ENCODE measurements around the gene FGF14.

The FGF14 gene

GRCh38 chr13:102212729-102213128, 189.1 kb downstream of the FGF14 start:
- H3K36me3 ChIP-seq (ENCODE audit: control insufficient read depth in 1 of 2, insufficient read depth in 2 of 2, low read length in 2 of 2), result no peaks in the 10 kb centered on the region
- no peak overlapping the region for H3K9ac ChIP-seq (ENCODE audit: low read depth in 1 of 2, low read length in 2 of 2)
- no peaks in the 10 kb centered on the region for H3K4me1 ChIP-seq (ENCODE audit: control insufficient read depth in 1 of 2, insufficient read depth in 2 of 2, low read length in 2 of 2)
- H3K27ac ChIP-seq (ENCODE audit: low read depth, low read length), result no peak overlapping the region
- H3K9me3 ChIP-seq (ENCODE audit: control insufficient read depth in 1 of 2, low read length in 2 of 2), result no peaks in the 10 kb centered on the region
- H3K4me3 ChIP-seq (ENCODE audit: low read depth in 1 of 2, low read length in 2 of 2), result no peak overlapping the region
- H3K27me3 ChIP-seq (ENCODE audit: control insufficient read depth in 1 of 2, insufficient read depth in 2 of 2, low read length in 2 of 2), result no peaks in the 10 kb centered on the region

GRCh38 chr13:102208347-102208746, 193.5 kb downstream of the FGF14 start:
- H3K4me1 ChIP-seq (ENCODE audit: control insufficient read depth in 1 of 2, insufficient read depth in 2 of 2, low read length in 2 of 2), result no peaks in the 10 kb centered on the region
- H3K9ac ChIP-seq (ENCODE audit: low read depth in 1 of 2, low read length in 2 of 2), result no peak overlapping the region
- no peaks in the 10 kb centered on the region for H3K9me3 ChIP-seq (ENCODE audit: control insufficient read depth in 1 of 2, low read length in 2 of 2)
- no peak overlapping the region for H3K27ac ChIP-seq (ENCODE audit: low read depth, low read length)
- H3K36me3 ChIP-seq (ENCODE audit: control insufficient read depth in 1 of 2, insufficient read depth in 2 of 2, low read length in 2 of 2), result no peaks in the 10 kb centered on the region
- no peaks in the 10 kb centered on the region for H3K27me3 ChIP-seq (ENCODE audit: control insufficient read depth in 1 of 2, insufficient read depth in 2 of 2, low read length in 2 of 2)
- no peak overlapping the region for H3K4me3 ChIP-seq (ENCODE audit: low read depth in 1 of 2, low read length in 2 of 2)

DNA sequence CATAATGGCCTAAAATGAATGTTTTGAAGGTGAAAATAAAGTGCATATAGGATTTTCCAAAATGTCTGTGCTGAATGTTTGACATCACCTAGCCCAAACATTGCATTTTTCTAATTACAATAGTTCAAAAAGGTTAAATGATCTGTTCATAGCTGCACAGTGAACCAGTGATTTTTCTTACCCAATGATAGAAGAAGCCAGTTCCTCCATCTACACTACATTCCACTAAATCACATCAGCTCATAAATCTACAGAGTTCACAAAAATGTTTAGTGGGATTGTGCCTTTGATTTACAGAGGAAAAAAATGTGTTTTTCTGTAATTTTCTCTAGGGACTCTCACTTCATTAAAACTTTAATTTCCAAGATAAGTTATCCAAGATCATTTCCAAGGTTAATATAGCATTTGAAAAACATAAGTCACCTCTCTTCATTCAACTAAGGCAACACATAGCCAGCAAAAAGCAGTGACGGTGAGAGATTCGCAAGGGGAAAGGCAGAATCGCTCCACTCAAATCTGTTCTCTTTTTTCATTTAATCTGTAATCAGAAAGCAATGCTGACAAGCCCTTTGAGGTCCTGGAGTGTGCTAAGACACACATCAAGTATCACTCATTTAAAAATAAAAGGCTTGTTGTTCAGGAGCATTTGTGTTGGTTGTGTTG, 194.0 kb downstream of the FGF14 start:
- no peak overlapping the region for H3K4me3 ChIP-seq (ENCODE audit: low read depth in 1 of 2, low read length in 2 of 2)
- H3K27ac ChIP-seq (ENCODE audit: low read depth, low read length), result no peak overlapping the region
- no peaks in the 10 kb centered on the region for H3K27me3 ChIP-seq (ENCODE audit: control insufficient read depth in 1 of 2, insufficient read depth in 2 of 2, low read length in 2 of 2)
- H3K9me3 ChIP-seq (ENCODE audit: control insufficient read depth in 1 of 2, low read length in 2 of 2), result no peaks in the 10 kb centered on the region
- no peak overlapping the region for H3K9ac ChIP-seq (ENCODE audit: low read depth in 1 of 2, low read length in 2 of 2)
- no peaks in the 10 kb centered on the region for H3K4me1 ChIP-seq (ENCODE audit: control insufficient read depth in 1 of 2, insufficient read depth in 2 of 2, low read length in 2 of 2)
- H3K36me3 ChIP-seq (ENCODE audit: control insufficient read depth in 1 of 2, insufficient read depth in 2 of 2, low read length in 2 of 2), result no peaks in the 10 kb centered on the region

GRCh38 chr13:102203718-102204117, 198.1 kb downstream of the FGF14 start:
- Histone ChIP-seq H3K4me1 (ENCODE audit: control insufficient read depth in 1 of 2, insufficient read depth in 2 of 2, low read length in 2 of 2) (no peaks in the 10 kb centered on the region), H3K4me3 (ENCODE audit: low read depth in 1 of 2, low read length in 2 of 2) (no peak overlapping the region), H3K9ac (ENCODE audit: low read depth in 1 of 2, low read length in 2 of 2) (no peak overlapping the region), H3K9me3 (ENCODE audit: control insufficient read depth in 1 of 2, low read length in 2 of 2) (no peaks in the 10 kb centered on the region), H3K36me3 (ENCODE audit: control insufficient read depth in 1 of 2, insufficient read depth in 2 of 2, low read length in 2 of 2) (no peaks in the 10 kb centered on the region), H3K27ac (ENCODE audit: low read depth, low read length) (no peak overlapping the region), H3K27me3 (ENCODE audit: control insufficient read depth in 1 of 2, insufficient read depth in 2 of 2, low read length in 2 of 2) (no peaks in the 10 kb centered on the region)

DNA sequence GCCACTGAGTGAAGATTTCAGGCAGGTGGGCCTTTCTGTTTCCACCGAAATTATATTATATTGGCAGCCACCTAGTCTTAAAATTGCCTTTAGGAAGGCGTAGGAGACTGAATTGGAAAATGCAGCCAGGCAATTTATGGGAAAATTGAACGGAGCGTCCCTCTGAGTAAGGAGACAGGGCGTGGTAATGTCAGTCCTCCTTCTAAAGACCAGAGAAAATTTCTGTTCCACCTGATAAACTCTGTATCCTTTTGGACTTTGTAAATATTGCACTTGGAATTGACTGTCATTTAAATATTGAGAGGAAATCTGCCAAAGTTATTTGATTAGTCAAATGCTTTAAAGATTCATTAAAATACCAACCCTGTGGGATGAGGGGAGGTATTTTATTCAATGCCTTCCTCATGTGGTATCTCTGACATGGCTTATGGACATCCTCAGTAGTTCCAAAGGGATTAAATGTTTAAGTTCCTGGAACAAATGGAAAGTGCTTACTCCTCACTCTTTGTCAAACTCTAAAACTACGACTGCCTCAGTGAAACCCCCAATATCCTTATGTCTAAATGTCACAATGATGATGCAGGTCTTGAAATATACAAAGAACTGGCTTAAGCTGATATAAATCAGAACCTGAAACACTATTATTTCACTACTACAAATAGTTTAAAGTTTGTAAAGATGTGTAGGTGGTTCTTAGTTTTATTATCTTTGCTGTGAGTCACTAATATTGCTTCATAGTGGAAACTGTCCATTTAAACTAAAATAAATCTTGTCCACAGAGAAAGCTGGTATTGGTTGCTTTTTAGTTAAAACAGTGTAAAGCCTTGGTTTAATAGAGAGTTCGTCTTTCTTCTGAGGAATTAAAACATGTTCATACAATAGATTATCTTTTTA, 203.2 kb downstream of the FGF14 start:
- no peaks in the 10 kb centered on the region for H3K36me3 ChIP-seq (ENCODE audit: control insufficient read depth in 1 of 2, insufficient read depth in 2 of 2, low read length in 2 of 2)
- no peaks in the 10 kb centered on the region for H3K4me1 ChIP-seq (ENCODE audit: control insufficient read depth in 1 of 2, insufficient read depth in 2 of 2, low read length in 2 of 2)
- no peak overlapping the region for H3K9ac ChIP-seq (ENCODE audit: low read depth in 1 of 2, low read length in 2 of 2)
- H3K9me3 ChIP-seq (ENCODE audit: control insufficient read depth in 1 of 2, low read length in 2 of 2), result no peaks in the 10 kb centered on the region
- H3K27me3 ChIP-seq (ENCODE audit: control insufficient read depth in 1 of 2, insufficient read depth in 2 of 2, low read length in 2 of 2), result no peaks in the 10 kb centered on the region
- H3K4me3 ChIP-seq (ENCODE audit: low read depth in 1 of 2, low read length in 2 of 2), result no peak overlapping the region
- no peak overlapping the region for H3K27ac ChIP-seq (ENCODE audit: low read depth, low read length)

GRCh38 chr13:102197193-102197592, 204.7 kb downstream of the FGF14 start:
- Histone ChIP-seq H3K27ac (ENCODE audit: low read depth, low read length) (no peak overlapping the region), H3K9me3 (ENCODE audit: control insufficient read depth in 1 of 2, low read length in 2 of 2) (no peaks in the 10 kb centered on the region), H3K4me3 (ENCODE audit: low read depth in 1 of 2, low read length in 2 of 2) (no peak overlapping the region), H3K36me3 (ENCODE audit: control insufficient read depth in 1 of 2, insufficient read depth in 2 of 2, low read length in 2 of 2) (no peaks in the 10 kb centered on the region), H3K9ac (ENCODE audit: low read depth in 1 of 2, low read length in 2 of 2) (no peak overlapping the region), H3K4me1 (ENCODE audit: control insufficient read depth in 1 of 2, insufficient read depth in 2 of 2, low read length in 2 of 2) (no peaks in the 10 kb centered on the region), H3K27me3 (ENCODE audit: control insufficient read depth in 1 of 2, insufficient read depth in 2 of 2, low read length in 2 of 2) (no peaks in the 10 kb centered on the region)

GRCh38 chr13:102195566-102196462, 206.0 kb downstream of the FGF14 start:
- Histone ChIP-seq H3K9ac (ENCODE audit: low read depth in 1 of 2, low read length in 2 of 2) (no peak overlapping the region), H3K36me3 (ENCODE audit: control insufficient read depth in 1 of 2, insufficient read depth in 2 of 2, low read length in 2 of 2) (no peaks in the 10 kb centered on the region), H3K4me1 (ENCODE audit: control insufficient read depth in 1 of 2, insufficient read depth in 2 of 2, low read length in 2 of 2) (no peaks in the 10 kb centered on the region), H3K4me3 (ENCODE audit: low read depth in 1 of 2, low read length in 2 of 2) (no peak overlapping the region), H3K27ac (ENCODE audit: low read depth, low read length) (no peak overlapping the region), H3K27me3 (ENCODE audit: control insufficient read depth in 1 of 2, insufficient read depth in 2 of 2, low read length in 2 of 2) (no peaks in the 10 kb centered on the region), H3K9me3 (ENCODE audit: control insufficient read depth in 1 of 2, low read length in 2 of 2) (no peaks in the 10 kb centered on the region)

DNA sequence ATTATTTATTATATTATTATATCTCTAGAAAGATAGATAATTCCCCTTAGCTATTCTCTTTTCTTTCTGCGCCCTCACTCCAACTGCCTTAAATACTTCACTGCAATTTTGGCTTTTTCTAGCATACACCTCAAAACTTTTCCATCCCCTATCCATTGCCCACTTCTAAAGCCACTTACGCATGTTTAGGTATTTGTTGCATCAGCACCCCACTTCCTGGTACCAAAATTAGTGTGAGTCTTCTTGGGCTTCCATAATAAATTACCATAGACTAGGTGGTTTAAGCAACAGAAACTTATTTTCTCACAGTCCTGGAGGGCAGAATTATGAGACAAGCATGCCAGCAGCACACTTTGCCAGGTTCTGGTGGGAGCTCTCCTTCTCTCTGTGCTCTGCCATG, 209.0 kb downstream of the FGF14 start:
- Histone ChIP-seq H3K27me3 (ENCODE audit: control insufficient read depth in 1 of 2, insufficient read depth in 2 of 2, low read length in 2 of 2) (no peaks in the 10 kb centered on the region), H3K9ac (ENCODE audit: low read depth in 1 of 2, low read length in 2 of 2) (no peak overlapping the region), H3K4me1 (ENCODE audit: control insufficient read depth in 1 of 2, insufficient read depth in 2 of 2, low read length in 2 of 2) (no peaks in the 10 kb centered on the region), H3K9me3 (ENCODE audit: control insufficient read depth in 1 of 2, low read length in 2 of 2) (no peaks in the 10 kb centered on the region), H3K4me3 (ENCODE audit: low read depth in 1 of 2, low read length in 2 of 2) (no peak overlapping the region), H3K27ac (ENCODE audit: low read depth, low read length) (no peak overlapping the region), H3K36me3 (ENCODE audit: control insufficient read depth in 1 of 2, insufficient read depth in 2 of 2, low read length in 2 of 2) (no peaks in the 10 kb centered on the region)

DNA sequence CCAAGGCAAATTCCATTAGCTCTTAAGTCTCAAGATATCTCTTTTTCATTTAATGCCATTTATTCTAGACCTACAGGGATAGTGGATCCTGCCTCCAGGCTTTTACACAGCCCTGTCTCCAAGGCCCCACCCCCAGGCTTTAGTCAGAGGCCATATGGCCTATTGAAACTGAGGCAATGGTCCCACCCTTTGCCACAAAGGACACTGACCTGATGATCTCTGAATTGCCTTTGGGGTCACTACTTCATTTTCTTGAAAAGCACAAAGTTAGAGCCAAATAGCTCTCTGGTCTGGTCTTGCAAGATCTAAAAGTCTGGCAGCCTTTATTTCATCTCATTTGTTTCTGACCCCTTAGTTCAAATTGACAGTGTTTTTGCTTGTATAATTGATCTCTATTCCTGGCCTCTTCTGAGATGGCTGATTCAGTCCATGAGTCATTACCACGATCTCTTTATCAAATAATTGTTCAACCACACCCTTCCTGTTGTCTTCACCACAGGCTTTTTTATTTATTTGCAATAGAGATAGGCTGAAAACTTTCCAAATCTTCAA, 209.8 kb downstream of the FGF14 start:
- H3K27ac ChIP-seq (ENCODE audit: low read depth, low read length), result no peak overlapping the region
- no peaks in the 10 kb centered on the region for H3K27me3 ChIP-seq (ENCODE audit: control insufficient read depth in 1 of 2, insufficient read depth in 2 of 2, low read length in 2 of 2)
- H3K9ac ChIP-seq (ENCODE audit: low read depth in 1 of 2, low read length in 2 of 2), result no peak overlapping the region
- no peaks in the 10 kb centered on the region for H3K36me3 ChIP-seq (ENCODE audit: control insufficient read depth in 1 of 2, insufficient read depth in 2 of 2, low read length in 2 of 2)
- no peak overlapping the region for H3K4me3 ChIP-seq (ENCODE audit: low read depth in 1 of 2, low read length in 2 of 2)
- no peaks in the 10 kb centered on the region for H3K9me3 ChIP-seq (ENCODE audit: control insufficient read depth in 1 of 2, low read length in 2 of 2)
- H3K4me1 ChIP-seq (ENCODE audit: control insufficient read depth in 1 of 2, insufficient read depth in 2 of 2, low read length in 2 of 2), result no peaks in the 10 kb centered on the region
